AG04449 (cell line): ENCODE data around the gene FARS2.
A peak's percentile ranks its signal among the peaks of the same experiment; 100 is the strongest.

Source experiments
- CTCF ChIA-PET: fragments of 350-600 bp; formaldehyde crosslinking; extraction: SDS; loops from one replicate; lab custom pipeline; 2021; ENCODE audit warnings: antibody characterized with exemption; lab: Yijun Ruan, JAX
- POLR2A ChIA-PET: fragments of 400-600, 350-600 bp; formaldehyde crosslinking; extraction: SDS; loops from one replicate; lab custom pipeline; 2020; ENCODE audit warnings: antibody characterized with exemption, inconsistent platforms; lab: Yijun Ruan, JAX
- DNase-seq: peaks from one replicate; pipeline ENCODE4 v3.0.0-alpha.2; 2010; ENCODE audit warnings: low read depth, low spot score
- H3K4me3 ChIP-seq: 2 replicates; pipeline ENCODE4 v1.5.1; 2011; ENCODE audit warnings: low read depth, mild to moderate bottlenecking, control low read depth, low read length
- TF ChIP-seq, protein P1 (sequence below): IDR thresholded peaks from one replicate; pipeline ENCODE4 v1.5.1; 2011; ENCODE audit warnings: mild to moderate bottlenecking, moderate library complexity, low read length, control low read depth, inconsistent platforms; ENCODE audit not compliant: insufficient read depth; ENCODE audit errors: missing control alignments

Gene FARS2

DNA sequence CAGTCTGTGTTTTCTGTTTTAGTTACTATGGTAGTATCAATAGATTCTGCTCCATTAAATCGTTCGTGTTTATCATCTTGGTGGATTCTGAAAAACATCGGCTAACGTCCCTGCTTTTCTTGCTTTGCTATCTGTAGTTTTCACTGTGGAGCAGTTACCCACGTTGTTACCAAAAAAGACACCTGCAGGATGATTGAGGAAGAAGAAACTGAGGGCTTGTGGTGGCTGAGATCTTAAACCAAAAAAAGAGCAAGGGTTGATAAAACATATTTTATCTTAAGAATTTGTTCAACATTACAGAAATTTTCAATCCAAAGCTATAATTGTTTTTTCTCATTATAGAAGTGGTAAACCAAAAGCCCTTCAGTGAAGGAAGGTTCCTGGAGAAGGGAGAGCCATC, 166.3 kb downstream of the FARS2 start:
- no peak overlapping the region for H3K4me3 ChIP-seq
- CTCF ChIA-PET: interaction anchor here (1.6 kb wide), 1 partner anchor 10 kb away, joined by 5 read pairs; no protein-coding TSS in a partner anchor
- no peak for DNase-seq
- POLR2A ChIA-PET: no interaction called here
- TF ChIP-seq, protein P1, sequence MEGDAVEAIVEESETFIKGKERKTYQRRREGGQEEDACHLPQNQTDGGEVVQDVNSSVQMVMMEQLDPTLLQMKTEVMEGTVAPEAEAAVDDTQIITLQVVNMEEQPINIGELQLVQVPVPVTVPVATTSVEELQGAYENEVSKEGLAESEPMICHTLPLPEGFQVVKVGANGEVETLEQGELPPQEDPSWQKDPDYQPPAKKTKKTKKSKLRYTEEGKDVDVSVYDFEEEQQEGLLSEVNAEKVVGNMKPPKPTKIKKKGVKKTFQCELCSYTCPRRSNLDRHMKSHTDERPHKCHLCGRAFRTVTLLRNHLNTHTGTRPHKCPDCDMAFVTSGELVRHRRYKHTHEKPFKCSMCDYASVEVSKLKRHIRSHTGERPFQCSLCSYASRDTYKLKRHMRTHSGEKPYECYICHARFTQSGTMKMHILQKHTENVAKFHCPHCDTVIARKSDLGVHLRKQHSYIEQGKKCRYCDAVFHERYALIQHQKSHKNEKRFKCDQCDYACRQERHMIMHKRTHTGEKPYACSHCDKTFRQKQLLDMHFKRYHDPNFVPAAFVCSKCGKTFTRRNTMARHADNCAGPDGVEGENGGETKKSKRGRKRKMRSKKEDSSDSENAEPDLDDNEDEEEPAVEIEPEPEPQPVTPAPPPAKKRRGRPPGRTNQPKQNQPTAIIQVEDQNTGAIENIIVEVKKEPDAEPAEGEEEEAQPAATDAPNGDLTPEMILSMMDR: no peak

DNA sequence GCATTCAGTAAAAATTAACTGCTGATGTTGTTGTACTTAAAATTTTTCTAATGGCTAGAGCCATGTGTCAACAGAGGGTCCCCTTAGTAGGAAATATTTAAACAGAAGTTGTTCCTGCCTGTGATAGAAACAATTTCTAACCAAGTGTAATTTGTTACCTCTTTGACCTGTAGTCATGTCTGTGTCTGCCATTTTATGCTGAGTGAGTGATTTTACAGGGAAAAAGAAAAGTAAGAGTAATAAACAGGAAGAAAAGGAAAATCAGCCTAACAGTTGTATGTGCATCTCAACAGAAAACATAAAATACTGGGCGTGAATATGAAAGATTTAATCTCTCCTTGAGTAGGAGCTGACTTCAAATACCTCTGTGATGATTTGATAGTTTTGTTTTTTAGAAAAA, 172.0 kb downstream of the FARS2 start:
- no peak for DNase-seq
- no peak overlapping the region for H3K4me3 ChIP-seq
- POLR2A ChIA-PET: no interaction called here
- CTCF ChIA-PET: interaction anchor here (0.7 to 2.7 kb wide), 4 partner anchors 9 to 377 kb away, joined by 3 to 13 read pairs (median 4); no protein-coding TSS in a partner anchor
- TF ChIP-seq, protein P1: no peak

DNA sequence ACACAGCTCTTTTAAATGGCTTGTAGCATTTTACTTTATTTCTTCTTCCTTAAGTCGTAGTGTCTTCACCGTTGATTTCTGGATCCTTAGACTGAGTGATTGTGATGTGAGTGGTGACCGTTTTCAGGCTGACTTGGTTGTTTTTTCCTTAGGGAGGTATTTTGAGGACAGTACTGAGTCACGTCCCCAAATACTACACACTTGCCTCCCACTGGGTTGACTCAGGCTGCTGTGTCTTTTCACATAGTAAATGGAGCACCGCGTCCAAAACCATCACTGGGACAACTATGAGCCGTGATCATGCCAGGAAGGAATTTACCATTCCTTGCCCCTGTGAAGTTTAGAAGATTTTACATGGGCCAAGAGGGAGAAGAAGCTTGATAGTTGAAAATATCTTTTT, 174.1 kb downstream of the FARS2 start:
- POLR2A ChIA-PET: no interaction called here
- CTCF ChIA-PET: interaction anchor here (1.1 to 1.4 kb wide), 3 partner anchors 34 to 221 kb away, joined by 3 read pairs; no protein-coding TSS in a partner anchor
- DNase-seq: peak; percentile 57
- TF ChIP-seq, protein P1: no peak
- no peak overlapping the region for H3K4me3 ChIP-seq

DNA sequence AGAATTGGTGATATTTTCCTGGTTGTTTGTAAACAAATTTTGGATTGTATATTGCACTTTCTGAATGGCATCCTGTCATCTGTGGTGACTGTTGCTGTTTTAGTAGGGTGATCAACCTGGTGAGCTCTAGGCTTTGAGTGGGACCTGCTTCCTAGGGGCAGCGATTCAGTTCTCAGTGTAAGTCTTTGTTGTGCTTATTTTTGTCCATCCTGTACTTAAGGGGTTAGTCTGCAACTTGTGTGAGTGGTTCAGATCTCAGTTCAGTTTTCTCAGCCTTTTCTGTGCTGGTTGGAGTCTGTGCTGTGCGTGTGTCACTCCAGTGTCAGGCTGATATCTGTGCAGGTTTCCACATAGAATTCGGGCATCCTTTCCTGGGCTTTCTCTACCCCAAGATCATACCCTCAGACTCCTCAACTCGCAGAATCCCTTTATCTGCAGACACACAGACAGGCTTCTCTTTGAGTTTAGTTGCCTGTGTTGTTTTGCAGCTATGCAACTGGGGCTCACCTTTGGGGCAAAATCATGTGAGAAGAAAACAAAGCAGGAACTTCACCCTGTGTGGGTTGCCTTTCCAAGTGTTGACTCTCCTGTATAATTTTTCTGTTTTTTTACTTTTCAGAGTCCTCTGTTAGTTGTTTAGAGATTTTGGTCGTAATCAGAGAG, 177.7 kb downstream of the FARS2 start:
- DNase-seq: no peak
- ChIA-PET POLR2A (no interaction called here), CTCF (no interaction called here)
- TF ChIP-seq, protein P1: no peak
- no peak overlapping the region for H3K4me3 ChIP-seq

DNA sequence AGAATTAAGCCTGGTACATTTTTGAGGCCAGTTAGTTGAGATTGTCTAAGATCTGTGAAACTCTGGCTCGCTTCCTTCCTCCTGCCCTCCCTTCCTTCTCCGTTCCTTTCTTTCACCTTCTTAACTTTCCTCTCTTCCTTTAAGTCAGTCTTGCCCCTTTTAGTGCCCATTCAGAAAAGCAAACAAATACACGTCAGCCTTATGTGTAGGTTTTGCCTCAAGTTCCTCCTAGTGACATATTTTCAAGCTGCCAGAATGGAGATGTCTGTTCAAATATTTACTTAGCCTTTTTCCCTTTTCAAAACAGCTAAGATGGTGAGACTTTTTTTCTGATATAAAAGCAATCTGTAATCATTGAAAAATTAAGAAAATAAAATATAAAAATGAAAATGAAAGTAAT, 178.4 kb downstream of the FARS2 start:
- ChIA-PET POLR2A (no interaction called here), CTCF (no interaction called here)
- TF ChIP-seq, protein P1: no peak
- DNase-seq: no peak
- no peak overlapping the region for H3K4me3 ChIP-seq

DNA sequence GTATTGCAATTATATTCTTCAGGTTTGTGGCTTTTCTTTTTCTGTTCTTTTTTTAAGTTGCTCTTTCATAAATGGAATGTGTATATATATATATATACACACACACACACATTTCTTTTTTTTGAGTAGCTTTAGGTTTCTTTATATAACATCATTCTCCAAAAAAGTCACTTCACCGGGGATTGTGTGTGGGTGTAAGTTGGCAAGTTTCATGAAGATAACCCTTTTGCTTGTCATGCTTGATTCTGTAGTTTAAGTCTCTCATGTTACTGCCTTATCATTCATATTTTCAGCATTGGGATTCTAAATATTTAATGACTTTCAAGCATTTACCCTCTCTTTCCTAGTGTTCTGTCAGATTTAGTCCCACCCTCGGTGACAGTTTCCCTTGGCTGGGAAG, 181.0 kb downstream of the FARS2 start:
- POLR2A ChIA-PET: no interaction called here
- TF ChIP-seq, protein P1: no peak
- CTCF ChIA-PET: interaction anchor here (1.2 to 1.6 kb wide), 4 partner anchors 11 to 29 kb away, joined by 3 to 11 read pairs (median 4); no protein-coding TSS in a partner anchor
- no peak for DNase-seq
- no peak overlapping the region for H3K4me3 ChIP-seq
